Measurements from ENCODE around the gene SRGAP2C.
A peak's percentile ranks its signal among the peaks of the same experiment; 100 is the strongest.
"Not testable (repeated sequence)": the region's sequence is repeated elsewhere in the genome, so short reads cannot be mapped to it uniquely, and the experiment has no call there.

The SRGAP2C gene

GRCh38 chr1:121184290-121185127 lies at the start of gene SRGAP2C, which contains the start of gene FAM72B:
SRGAP2C (plus strand) TSS chr1:121184975; CDS start chr1:121187447, 2,472 bp downstream.
FAM72B (minus strand) TSS chr1:121184340; CDS start chr1:121183489, 851 bp downstream.
- DNase-seq (ENCODE audit: low read depth in 2 of 2) = peak; percentile 99

- DNase-seq (ENCODE audit: low read depth in 2 of 2) = not testable (repeated sequence)
Measured at GRCh38 chr1:121140393-121140792, 44.4 kb upstream of the SRGAP2C start.

GRCh38 chr1:121148489-121149190 lies 36.1 kb upstream of the SRGAP2C start:
- not testable (repeated sequence) for DNase-seq (ENCODE audit: low read depth in 2 of 2)

- DNase-seq (ENCODE audit: low read depth in 2 of 2) = not testable (repeated sequence)
Measured at GRCh38 chr1:121151294-121151693, 33.5 kb upstream of the SRGAP2C start.

GRCh38 chr1:121152788-121153187 lies 32.0 kb upstream of the SRGAP2C start:
- not testable (repeated sequence) for DNase-seq (ENCODE audit: low read depth in 2 of 2)

- not testable (repeated sequence) for DNase-seq (ENCODE audit: low read depth in 2 of 2)
Measured at GRCh38 chr1:121154811-121155210, 30.0 kb upstream of the SRGAP2C start.

GRCh38 chr1:121155671-121156358 lies 29.0 kb upstream of the SRGAP2C start:
- not testable (repeated sequence) for DNase-seq (ENCODE audit: low read depth in 2 of 2)

GRCh38 chr1:121156958-121157603 lies 27.7 kb upstream of the SRGAP2C start:
- DNase-seq (ENCODE audit: low read depth in 2 of 2) = not testable (repeated sequence)

GRCh38 chr1:121157609-121158008 lies 27.2 kb upstream of the SRGAP2C start:
- DNase-seq (ENCODE audit: low read depth in 2 of 2) = not testable (repeated sequence)

GRCh38 chr1:121160118-121160517 lies 24.7 kb upstream of the SRGAP2C start:
- not testable (repeated sequence) for DNase-seq (ENCODE audit: low read depth in 2 of 2)

GRCh38 chr1:121161199-121161901 lies 23.4 kb upstream of the SRGAP2C start:
- DNase-seq (ENCODE audit: low read depth in 2 of 2) = not testable (repeated sequence)

GRCh38 chr1:121163850-121164757 lies 20.7 kb upstream of the SRGAP2C start:
- DNase-seq (ENCODE audit: low read depth in 2 of 2) = peak; percentile 18 to 19

GRCh38 chr1:121165296-121165695 lies 19.5 kb upstream of the SRGAP2C start:
- not testable (repeated sequence) for DNase-seq (ENCODE audit: low read depth in 2 of 2)

GRCh38 chr1:121167225-121167738 lies 17.5 kb upstream of the SRGAP2C start:
- not testable (repeated sequence) for DNase-seq (ENCODE audit: low read depth in 2 of 2)

- not testable (repeated sequence) for DNase-seq (ENCODE audit: low read depth in 2 of 2)
Measured at GRCh38 chr1:121168152-121168668, 16.6 kb upstream of the SRGAP2C start.

GRCh38 chr1:121176649-121177048 lies 8.1 kb upstream of the SRGAP2C start:
- not testable (repeated sequence) for DNase-seq (ENCODE audit: low read depth in 2 of 2)

- not testable (repeated sequence) for DNase-seq (ENCODE audit: low read depth in 2 of 2)
Measured at GRCh38 chr1:121178197-121178596, 6.6 kb upstream of the SRGAP2C start.

GRCh38 chr1:121183867-121184266 lies 908 bp upstream of the SRGAP2C start:
- DNase-seq (ENCODE audit: low read depth in 2 of 2) = not testable (repeated sequence)

GRCh38 chr1:121185140-121185708 lies 449 bp downstream of the SRGAP2C start:
- DNase-seq (ENCODE audit: low read depth in 2 of 2) = not testable (repeated sequence)

Measured in fibroblast of skin of left quadriceps (primary cell).